ENCODE data around the gene CAMK2D.

The CAMK2D gene

GRCh38 chr4:113471146-113471860, 290.2 kb downstream of the CAMK2D start:
- DNase-seq (ENCODE audit: low spot score): no peak

DNA sequence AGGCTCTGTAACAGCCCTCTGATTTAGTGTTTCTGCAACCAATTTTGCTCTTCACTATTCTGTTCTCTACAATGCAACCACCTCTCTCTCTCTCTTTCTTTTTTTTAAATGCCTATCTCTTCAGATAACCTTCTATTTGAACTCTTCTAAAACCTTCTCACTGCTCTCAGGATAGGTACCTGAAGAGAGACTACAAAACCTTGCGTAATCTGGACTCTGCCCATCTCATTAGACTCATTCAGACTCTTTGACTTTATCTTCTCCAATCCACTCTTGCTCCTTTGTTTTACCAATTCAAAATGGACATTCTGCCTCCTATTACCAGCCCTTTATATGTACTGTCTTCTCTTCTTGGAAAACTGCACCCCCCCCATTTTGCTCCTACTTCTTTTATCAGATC, 291.6 kb downstream of the CAMK2D start:
- DNase-seq (ENCODE audit: low spot score): no peak

GRCh38 chr4:113469023-113469390, 292.5 kb downstream of the CAMK2D start:
- no peak for DNase-seq (ENCODE audit: low spot score)

- DNase-seq (ENCODE audit: low spot score): peak; percentile 79
These were observed 293.1 kb downstream of the CAMK2D start for GRCh38 chr4:113468165-113469022.

- DNase-seq (ENCODE audit: low spot score): peak; percentile 32
These were observed 294.0 kb downstream of the CAMK2D start for GRCh38 chr4:113467581-113467980.

DNA sequence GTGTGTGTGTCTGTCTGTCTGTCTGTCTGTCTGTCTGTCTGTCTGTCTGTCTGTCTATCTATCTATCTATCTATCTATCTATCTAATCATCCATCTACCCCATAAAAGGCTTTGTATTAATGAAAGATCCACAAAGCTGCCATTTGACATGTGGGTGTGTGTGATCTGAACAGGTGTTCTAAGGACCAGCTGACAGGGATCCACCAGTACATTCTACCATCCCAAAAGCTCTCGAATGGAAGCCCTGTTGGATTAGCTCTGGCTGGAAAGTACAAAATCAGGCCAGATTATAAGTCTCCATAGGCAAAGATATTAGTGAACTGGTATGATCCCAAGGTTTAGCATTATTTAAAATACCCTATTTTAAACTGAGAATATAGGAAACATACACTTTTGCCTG, 299.3 kb downstream of the CAMK2D start:
- no peak for DNase-seq (ENCODE audit: low spot score)

GRCh38 chr4:113461281-113461680, 300.3 kb downstream of the CAMK2D start:
- DNase-seq (ENCODE audit: low spot score): no peak

DNA sequence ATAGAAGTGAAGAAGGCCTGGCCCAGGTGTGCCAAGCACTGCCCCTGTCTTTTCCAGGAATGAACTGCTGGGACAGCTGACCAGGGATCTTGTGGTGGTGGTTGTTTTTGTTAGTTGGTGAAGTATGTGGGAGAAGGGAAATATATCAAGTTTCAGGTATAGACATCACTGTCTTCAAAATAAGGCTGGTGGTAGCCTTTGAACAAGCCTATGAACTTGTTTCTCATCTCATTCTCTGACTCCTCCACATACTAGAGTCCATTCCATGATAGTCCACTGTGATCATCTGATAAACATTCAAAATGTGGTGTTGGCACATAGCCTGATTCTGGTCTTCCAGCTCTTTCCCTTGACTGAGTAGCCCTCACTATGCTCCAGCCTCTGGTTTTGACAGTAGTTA, 303.7 kb downstream of the CAMK2D start:
- DNase-seq (ENCODE audit: low spot score): no peak

DNA sequence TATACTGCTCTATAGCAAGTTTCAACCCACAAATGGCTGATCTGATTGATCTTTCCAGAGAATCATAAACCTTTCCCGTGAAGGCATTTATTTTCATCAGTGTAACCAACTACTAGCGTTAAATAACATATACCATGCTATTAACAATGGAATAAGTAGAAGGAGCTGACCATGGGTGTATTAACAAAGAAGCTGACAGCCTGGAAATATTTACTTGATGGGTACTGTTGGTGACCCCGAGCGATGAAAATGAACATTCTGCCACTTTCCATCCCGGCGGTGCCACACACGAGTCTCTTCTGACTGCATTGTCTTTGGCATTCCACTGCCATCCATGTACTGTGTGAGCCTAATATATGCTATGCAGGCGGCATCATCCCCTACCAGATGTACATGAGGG, 304.4 kb downstream of the CAMK2D start:
- no peak for DNase-seq (ENCODE audit: low spot score)

- no peak for DNase-seq (ENCODE audit: low spot score)
These were observed 306.5 kb downstream of the CAMK2D start for GRCh38 chr4:113455061-113455460.

DNA sequence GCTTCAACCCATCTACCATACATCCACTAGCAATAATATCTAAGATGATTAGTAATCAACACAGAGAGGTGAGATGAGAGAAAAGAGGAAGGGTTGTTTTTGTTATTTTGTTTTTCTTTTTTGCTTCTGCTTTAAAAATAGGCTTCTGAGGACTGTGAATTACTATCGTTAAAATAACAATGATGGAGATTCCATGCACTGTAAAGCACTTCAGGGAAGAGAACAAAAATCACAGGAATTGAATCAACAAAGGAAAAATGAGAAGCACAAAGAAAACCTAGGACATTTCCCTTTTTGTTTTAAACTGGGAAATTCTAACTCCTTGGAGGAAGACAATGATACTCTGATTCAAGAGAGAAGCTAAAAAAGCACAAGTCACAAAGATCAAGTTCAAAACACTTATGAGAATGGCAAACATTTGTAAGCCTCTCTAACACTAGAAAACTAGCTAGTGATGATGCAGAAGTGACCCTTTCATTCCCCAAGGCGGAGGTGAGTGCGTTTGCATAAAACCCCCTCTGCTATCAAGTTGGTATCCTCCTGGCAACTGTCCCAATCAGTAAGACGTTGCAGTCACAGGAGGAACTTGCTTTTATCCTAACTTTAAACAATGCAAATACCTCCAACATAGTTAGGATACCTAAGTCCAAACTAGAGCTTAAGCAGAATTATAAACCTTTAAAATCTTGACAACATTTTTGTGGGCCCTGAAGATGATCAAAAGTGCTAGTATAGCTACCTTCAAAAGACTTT, 308.5 kb downstream of the CAMK2D start:
- peak; percentile 57 for DNase-seq (ENCODE audit: low spot score)

DNA sequence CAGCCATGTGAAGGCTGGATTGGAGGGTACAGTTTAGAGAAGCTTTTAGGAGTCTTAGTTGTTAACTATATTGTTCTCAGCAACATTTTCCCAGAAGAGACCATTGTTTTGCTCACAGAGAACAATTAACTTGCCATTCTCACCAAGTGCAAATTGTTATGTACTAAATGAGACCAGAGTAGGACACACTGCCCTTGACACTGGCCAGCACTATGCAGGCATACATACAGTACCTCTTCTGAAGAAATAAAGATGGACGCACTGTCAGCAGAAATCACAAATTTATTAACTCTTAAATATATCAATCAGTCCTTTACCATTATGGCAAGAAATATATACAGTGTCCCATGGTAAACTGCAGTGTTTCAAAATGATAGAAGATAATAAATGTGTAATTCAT, 309.4 kb downstream of the CAMK2D start:
- no peak for DNase-seq (ENCODE audit: low spot score)

GRCh38 chr4:113450295-113451080, 311.1 kb downstream of the CAMK2D start:
- DNase-seq (ENCODE audit: low spot score): no peak

DNA sequence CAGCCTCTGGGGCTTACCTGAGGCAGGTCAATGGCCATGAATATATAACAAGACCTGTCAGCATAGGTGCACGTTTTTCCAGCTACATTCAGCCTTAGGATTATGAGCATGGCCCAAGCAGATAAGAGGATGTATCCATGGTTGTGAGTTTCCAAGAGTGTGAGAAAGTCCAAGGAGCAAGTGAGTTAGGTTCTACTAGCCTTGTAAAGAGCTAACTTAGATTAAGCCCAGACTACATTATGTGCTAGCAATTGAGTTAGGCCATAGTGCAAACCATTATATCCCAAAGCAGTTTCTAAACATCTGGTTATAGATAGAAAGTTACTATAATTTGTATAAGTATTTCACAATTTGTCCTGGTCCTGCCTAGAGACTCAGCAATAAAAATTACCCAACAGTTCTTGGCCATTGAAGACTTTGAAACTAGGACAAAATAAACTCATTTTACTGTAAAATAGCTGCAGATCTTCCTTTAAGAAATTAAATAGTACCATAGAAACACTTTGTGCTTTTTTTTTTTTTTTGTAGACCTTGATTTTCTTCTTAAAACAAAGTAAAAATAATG, 312.0 kb downstream of the CAMK2D start:
- no peak for DNase-seq (ENCODE audit: low spot score)

- DNase-seq (ENCODE audit: low spot score): peak; percentile 26
These were observed 313.8 kb downstream of the CAMK2D start for GRCh38 chr4:113447769-113448168.

DNA sequence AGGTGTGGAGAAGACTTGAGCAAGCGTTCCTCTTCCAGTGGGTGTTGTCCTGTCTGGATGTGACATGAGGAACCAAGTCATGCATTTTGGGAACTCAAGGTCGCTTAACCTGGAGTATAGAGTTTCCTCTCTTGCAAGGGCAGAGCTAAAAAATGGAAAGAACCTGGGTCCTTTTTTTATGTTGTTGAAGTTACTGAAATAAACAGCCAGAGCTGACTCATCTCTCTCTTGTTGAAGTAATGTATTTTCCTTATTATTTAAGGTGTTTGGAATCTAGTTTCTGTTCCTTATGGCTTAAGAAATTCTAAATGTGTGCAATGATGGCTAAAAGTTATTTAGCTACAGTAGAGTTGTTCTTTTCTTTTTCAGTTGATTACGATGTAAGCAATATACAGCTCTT, 314.5 kb downstream of the CAMK2D start:
- DNase-seq (ENCODE audit: low spot score): no peak

- no peak for DNase-seq (ENCODE audit: low spot score)
These were observed 315.5 kb downstream of the CAMK2D start for GRCh38 chr4:113446019-113446418.

DNA sequence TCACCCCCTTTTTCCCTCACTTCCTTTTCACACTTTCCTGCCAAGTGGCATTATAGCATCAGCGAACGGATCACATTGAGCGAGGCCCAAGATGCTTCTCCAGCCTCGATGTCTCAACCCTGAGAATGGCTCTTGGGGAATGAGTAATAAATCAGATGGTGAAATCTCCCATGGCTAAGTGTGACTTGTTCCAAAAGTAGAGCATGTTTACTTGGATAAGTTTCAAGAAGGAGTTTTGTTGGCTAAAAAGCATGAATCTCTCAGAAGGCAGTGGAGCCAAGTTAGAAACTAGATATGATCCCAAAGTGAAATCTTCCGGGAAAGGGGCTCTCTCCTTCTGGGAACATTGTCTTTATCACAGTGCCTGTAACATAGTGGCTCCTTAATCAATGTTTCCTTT, 316.3 kb downstream of the CAMK2D start:
- no peak for DNase-seq (ENCODE audit: low spot score)

DNA sequence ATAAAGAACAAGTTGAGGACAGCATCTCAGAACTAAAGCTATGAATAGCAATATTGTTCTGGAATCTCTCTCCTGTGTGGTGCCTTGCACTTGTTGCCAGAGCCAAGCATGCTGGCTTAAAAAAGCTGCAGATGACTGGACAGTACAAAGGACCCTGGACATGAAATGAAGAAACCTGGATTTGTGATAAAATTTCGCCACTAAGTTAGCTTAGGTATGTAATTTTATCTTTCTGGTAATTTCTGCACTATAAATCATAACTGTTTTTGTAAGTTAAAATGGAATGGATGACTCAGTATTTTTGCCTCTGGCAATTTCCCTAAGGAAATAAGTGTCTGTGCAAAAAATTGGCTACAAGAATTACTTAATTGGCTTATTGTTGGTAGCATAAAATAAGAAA, 317.2 kb downstream of the CAMK2D start:
- no peak for DNase-seq (ENCODE audit: low spot score)

DNA sequence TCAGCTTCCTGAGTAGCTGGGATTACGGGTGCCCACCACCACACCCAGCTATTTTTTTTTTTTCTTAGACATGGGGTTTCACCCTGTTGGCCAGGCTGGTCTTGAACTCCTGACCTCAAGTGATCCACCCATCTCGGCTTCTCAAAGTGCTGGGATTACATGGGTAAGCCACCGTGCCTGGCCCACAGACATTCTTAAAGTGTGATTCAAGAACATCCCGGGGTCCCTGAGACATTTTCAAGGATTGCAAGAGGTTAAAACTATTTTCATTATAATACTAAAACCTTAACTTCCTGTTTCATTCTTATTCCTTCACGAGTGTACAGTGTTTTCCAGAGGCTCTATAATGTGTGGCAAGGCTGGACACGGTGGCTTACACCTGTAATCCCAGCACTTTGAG, 318.7 kb downstream of the CAMK2D start:
- no peak for DNase-seq (ENCODE audit: low spot score)

DNA sequence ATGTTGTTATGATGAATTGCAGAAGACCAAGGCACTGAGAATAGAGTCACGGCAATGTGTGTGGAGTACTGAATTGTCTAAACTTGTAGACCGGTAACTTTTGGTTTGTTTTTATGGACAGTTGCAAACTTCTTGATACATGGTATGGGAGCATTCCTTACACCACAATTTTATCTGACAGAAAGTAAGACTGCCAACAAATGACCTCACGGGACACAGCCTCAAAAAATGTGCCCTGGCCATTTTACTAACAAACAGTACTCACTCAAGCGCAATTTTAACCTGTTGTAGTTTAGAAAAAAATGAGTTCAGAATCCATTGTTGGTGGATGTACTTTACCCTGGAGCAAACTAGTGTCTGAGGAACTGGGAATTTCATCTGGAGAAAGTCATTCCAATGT, 321.2 kb downstream of the CAMK2D start:
- DNase-seq (ENCODE audit: low spot score): no peak

DNA sequence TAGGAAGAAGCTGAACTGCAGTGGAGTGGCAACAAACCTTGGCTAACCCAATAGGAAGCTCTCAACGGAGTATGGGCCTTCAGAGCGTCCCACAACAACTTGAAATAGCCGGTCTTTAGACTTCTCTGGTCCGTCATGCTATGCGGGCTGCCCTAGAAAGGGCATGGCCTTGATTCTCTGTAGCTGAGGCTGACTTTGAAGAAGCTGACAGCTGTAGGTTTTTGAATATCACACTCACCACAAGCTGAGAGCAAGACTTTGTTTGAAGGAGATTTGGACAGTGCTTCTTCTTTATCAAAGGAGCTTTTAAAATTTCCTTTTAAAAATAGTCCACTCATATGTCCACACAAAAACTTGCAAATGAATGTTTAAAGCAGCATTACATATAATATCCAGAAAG, 322.9 kb downstream of the CAMK2D start:
- DNase-seq (ENCODE audit: low spot score): no peak
